Measurements from ENCODE around the gene KLHL2.
"Not testable (repeated sequence)": the region's sequence is repeated elsewhere in the genome, so short reads cannot be mapped to it uniquely, and the experiment has no call there.

The KLHL2 gene

DNA sequence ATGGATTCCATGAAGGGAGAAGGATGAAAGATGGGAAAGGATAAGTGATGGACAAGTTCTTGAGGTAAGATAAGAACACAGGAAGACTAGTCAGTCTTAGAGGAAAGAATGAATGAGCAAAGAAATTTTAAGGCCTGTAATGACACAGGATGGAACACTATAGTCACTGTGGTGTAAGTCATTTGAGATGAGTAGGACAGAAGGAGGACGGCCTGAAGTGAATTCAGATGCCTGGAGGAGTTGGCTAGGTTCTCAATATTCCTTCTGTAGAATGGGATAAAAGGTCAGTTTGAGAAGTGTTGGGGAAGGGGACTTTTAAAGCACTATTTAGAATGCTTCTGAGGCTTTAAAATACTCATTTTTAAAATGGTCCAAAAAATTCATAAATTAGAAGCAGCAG, 124.0 kb downstream of the KLHL2 start:
- no peak for DNase-seq

DNA sequence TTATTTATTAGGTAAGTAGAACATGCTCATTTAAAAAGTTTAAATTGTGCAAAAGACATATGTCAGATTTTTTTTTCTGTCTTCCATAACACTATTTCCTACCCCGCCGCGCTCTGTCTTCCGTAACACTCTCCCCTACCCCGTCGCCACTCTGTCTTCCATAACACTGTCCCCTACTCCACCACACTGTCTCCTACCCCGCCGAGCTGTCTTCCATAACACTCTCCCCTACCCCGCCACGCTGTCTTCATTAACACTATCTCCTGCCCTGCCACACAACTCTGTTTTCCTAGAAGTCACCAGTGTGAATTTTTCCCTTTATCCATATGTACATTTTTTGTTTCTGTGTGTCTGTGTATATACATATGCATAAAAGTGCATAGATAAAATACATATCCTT, 124.5 kb downstream of the KLHL2 start:
- no peak for DNase-seq

DNA sequence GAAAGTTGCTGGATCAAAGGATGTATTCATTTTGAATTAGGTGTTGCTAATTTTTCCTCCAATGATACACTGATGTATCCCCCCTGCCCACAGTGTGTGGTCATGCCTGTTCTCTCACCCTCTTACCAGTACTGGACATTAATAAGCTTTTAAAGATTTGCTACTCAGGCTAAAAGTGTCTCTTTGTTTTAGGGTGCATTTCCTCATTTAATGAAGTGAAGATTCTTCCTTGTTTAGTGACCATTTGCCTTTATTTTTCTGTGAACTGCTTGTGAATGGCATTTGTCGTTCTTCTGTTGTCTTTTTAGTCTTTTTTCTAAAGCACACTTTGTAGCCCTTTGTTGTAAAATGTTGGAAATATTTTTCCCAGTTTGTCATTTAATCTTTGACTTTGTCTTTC, 125.1 kb downstream of the KLHL2 start:
- DNase-seq: no peak

GRCh38 chr4:165335163-165335703, 127.9 kb downstream of the KLHL2 start:
- no peak for DNase-seq

DNA sequence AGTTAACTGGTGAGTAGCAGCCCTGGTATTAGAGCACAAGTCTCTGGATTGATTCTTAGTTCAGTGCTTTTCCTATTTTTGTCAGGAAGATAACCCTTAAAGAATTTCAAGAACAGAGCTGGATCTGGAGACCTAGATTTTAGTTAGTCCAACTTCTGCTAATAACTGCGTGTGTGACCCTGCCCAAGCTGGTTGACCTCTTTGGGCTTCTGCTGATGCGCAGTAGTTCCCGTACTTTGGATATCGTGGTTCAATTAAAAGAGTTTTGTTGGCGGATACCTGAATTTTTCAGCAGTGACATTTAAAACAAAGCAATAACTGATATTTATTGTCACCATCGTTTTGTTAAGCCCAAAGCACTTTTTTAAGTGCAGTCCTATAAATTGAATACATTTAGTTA, 129.4 kb downstream of the KLHL2 start:
- no peak for DNase-seq

DNA sequence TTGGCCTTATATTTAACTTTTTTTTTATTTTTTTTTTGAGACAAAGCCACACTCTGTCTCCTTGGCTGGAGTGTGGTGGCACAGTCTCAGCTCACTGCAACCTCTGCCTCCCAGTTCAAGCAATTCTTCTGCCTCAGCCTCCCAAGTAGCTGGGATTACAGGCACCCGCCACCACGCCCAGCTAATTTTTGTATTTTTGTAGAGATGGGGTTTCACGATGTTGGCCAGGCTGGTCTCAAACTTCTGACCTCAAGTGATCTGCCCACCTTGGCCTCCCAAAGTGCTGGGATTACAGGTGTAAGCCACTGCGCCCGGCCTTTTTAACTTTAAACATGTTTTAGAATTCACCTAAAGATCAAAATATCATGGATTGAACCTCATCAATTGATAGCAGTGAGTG, 135.0 kb downstream of the KLHL2 start:
- not testable (repeated sequence) for DNase-seq

DNA sequence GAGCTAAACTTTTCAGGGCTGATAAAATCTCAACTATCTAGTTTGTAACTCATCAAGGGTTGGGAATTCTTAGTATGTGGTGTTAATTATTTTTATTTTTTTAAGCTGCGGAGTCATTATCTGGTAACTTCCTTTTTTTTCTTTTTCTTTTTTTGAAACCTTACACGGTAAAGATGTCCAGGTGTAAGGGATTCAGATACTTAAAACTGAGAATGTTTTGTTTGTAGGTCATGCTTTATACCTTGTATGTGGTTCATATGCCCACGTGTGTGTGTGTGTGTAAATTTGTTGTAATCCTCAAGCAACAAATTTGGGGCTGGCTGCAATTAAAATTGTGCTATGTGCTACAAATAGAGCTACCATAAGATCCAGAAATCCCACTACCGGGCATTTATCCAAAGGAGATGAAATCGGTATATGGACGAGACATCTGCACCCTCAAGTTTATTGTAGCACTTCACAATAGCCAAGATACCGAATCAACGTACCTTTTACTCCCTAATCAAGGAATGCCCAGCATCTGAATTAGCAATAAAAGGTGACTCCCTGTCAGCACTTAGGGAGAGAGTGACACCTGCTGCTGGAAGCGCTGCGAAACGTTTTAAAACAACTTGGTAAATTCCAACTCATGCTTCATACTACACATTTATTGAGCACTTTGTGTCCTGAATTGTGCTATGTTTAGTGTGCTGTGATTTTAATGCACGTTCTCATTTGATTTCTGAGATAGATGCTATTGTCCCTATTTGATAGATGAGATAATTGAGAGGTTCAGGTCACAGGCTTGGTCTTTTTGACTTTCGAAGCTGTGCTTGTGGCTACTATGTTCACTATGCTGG, 136.2 kb downstream of the KLHL2 start:
- no peak for DNase-seq

GRCh38 chr4:165345666-165346417, 138.5 kb downstream of the KLHL2 start:
- DNase-seq: no peak

- no peak for DNase-seq
These were observed 140.5 kb downstream of the KLHL2 start for GRCh38 chr4:165347647-165348569.

- DNase-seq: no peak
These were observed 144.2 kb downstream of the KLHL2 start for GRCh38 chr4:165351359-165352130.

DNA sequence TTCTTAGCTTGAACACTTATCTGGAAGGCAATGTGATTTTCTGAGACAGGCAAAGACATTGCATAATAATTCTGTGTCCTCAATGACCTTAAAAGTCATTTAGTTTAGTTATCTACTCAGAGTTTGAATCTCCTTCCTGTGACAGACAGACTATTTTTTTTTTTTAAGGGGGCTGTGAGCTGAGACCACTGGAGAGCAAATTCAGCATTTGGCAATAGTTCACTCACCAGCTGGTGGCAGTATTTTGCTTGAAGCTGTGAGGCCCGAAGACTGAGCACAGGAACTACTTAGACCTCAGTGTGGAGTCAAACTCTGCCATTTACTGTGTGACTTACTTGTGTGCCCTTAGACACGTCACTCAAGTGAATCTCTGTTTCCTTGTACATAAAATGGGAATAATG, 148.5 kb downstream of the KLHL2 start:
- DNase-seq: no peak

- no peak for DNase-seq
These were observed 152.1 kb downstream of the KLHL2 start for GRCh38 chr4:165359506-165359905.

GRCh38 chr4:165360041-165360695, 152.8 kb downstream of the KLHL2 start:
- DNase-seq: no peak

GRCh38 chr4:165360985-165361670, 153.8 kb downstream of the KLHL2 start:
- no peak for DNase-seq

DNA sequence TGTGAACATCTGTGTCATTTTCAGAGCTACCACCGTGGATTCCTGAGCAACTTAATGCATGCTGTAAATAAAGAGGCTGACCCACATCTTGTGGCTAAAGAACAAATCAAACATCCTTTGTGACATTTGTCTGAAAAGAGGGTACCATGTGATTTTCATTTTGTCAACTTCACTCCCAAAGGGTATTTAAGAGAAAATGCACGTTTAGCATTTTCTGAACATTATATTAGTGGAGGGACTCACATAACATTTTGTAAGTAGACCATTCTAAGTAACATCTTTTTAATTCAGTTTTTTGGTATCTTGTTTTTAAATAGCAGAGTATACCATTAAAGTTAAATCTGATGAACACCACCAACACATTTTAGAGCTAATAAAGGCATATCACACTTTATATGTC, 154.4 kb downstream of the KLHL2 start:
- no peak for DNase-seq

DNA sequence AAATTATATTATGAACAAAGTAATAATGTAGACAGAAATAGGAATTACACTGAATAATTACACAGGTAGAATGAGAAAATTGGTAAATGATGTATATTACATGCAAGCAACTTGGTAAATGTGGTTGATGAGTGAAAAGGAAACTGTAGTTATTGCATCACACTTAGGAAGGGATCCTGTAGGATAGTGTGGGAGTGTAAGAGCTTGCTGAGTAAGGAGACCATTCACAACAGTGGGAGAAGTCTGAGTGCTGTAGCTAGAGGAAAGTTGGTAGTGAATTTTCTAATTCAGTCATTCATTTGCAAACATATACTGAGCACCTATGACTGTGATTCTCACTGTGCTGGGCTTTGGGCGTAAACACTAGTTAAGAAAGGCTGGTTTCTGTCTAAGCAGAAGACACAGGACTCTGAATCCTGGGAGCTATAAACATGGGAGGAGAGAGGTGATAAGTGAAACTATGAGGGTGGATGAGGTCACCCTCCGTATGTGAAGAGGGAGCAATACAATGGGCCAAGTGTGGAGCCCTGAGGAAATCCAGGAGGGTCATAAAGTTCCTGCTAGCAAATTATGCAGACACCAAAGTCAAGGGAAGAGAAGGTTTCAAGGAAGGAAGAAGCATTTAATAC, 157.2 kb downstream of the KLHL2 start:
- no peak for DNase-seq

DNA sequence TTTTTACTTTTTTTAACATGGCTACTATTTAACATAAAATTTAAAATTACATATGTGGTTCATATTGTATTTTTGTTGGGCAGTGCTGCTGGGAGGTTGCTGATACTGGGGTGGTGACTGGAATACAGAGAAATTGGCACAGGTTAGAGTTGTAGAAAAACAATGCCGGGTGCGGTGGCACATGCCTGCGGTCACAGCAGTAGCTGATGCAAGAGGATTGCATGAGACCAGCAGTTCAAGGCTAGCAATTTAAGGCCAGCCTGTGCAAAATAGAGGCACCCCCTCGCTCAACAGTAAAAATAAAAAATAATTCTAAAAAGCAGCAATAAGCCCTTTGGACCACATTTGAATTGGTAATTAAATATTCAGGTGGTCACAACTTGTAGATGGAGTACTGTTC, 159.7 kb downstream of the KLHL2 start:
- DNase-seq: no peak

DNA sequence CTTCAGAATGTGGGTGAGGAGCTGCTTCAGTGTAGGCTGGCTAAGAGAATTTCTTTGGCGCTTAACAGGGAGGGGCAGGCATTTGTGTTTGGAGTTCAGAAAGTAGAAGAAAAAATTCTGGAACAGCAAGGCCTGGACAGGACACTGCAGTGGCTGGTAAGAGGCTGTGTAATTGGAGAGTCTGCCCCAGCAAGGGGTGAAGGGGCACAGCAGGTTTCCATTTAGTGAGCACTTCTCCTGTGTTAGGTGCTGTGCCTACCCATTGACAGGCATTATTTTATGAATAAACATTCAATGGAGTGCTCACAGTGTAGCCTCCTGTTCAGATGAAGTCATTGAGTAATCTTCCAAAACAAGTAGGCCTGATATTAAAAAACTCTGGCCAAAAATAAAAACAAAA, 160.8 kb downstream of the KLHL2 start:
- no peak for DNase-seq

GRCh38 chr4:165368567-165368966, 161.2 kb downstream of the KLHL2 start:
- no peak for DNase-seq

DNA sequence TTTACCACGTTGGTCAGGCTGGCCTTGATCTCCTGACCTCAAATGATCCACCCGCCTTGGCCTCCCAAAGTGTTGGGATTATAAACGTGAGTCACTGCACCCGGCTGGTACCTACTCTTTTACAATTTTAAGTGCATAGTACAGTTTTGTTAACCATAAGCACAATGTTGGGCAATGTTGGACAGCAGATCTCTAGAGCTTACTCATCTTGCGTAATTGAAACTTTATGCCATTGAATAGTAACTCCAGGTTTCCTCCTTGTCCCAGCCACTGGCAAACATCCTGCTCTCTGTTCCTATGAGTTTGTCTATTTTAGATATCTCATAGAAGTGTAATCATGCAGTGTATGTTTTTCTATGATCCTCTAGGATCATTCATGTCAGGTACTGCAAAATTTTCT, 162.2 kb downstream of the KLHL2 start:
- no peak for DNase-seq

All from femur (tissue), 1 donor.